Measurements from ENCODE around the gene TRIM14. TPM values are rescaled to one million over a fixed set of nuclear protein-coding genes. Genes with fewer than 3 reads are reported as not detected.

The TRIM14 gene
- total and polyA plus RNA-seq, 2 of the 13 experiments (the other 11 are each of a cell fraction or from before 2014, with no cell fraction given) = 9.2 to 13.0 TPM

DNA sequence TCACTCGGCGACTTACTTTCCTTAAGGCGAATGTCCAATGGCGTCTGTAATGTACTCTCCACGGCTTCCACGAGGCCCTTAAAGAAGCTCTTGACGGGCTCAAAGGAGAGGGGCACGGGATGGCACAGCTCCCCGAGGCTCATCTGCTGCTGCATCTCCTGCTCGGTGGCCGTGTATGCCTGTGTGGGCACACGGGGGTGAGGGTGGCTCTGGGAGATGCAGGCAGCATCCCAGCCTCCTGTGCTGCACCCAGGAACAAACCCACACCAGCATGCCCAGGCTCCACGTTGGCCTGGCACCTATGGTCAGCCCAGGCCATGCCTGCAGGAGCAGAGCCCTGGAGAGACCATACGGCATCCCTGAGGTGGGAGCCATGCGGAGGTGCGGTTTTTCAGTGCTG, 24.2 kb downstream of the TRIM14 start (continued):
- no peak for TF ChIP-seq TBL1XR1 (IDR thresholded peaks at IDR 0.05; ENCODE audit: borderline replicate concordance, low read length, partially characterized antibody)
- no peak for TF ChIP-seq HNRNPLL (IDR thresholded peaks at IDR 0.05; ENCODE audit: low read depth, low read length, poor library complexity, severe bottlenecking)
- TF ChIP-seq ZMYM3 (CRISPR knock-in tag; IDR thresholded peaks at IDR 0.05) = no peak

GRCh38 chr9:98094316-98094715, 24.7 kb downstream of the TRIM14 start:
- Histone ChIP-seq H3K36me3 (replicated peaks in 1 of 2; ENCODE audit: control insufficient read depth in 1 of 2, insufficient read depth in 2 of 2, low read length in 2 of 2) (peaks cover 12 to 33% of the 10 kb centered on the region in 2 experiments), H3K9ac (ENCODE audit: insufficient read depth, low read depth, low read length) (no peak overlapping the region), H3K27ac (ENCODE audit: extremely low read length, insufficient read depth, low read length) (no peak overlapping the region), H3K4me3 (replicated peaks in 1 of 3; ENCODE audit: insufficient read depth in 1 of 3, low read depth in 2 of 3, low read length in 3 of 3) (no peak overlapping the region), H4K20me1 (ENCODE audit: insufficient read depth, low read length) (no peaks in the 10 kb centered on the region), H3K4me1 (ENCODE audit: insufficient read depth, low read length) (peaks cover 14% of the 10 kb centered on the region), H3K79me2 (ENCODE audit: insufficient read depth, low read length) (no peaks in the 10 kb centered on the region), H3K4me2 (ENCODE audit: low read depth, low read length) (no peak overlapping the region), H2AFZ (ENCODE audit: low read length) (no peak overlapping the region), H3K9me3 (ENCODE audit: low read length) (no peaks in the 10 kb centered on the region), H3K27me3 (ENCODE audit: control insufficient read depth in 1 of 2, insufficient read depth in 2 of 2, low read length in 2 of 2) (no peaks in the 10 kb centered on the region)
- no TSS peak for BruUV-seq (replicated peaks)
- CTCF ChIA-PET (ENCODE audit: low intra/inter-chr PET ratio, low total read pairs) = no interaction called here
- DNase-seq (ENCODE audit: low spot score) (no peak), ATAC-seq (no peak), FAIRE-seq (no peak)
- intact Hi-C loops (cut with micrococcal nuclease; ENCODE audit: unreplicated experiment) = no loop called here
- POLR2A ChIA-PET = no interaction called here
- 93% methylated on average over 4 of the region's 4 CpGs for WGBS (ENCODE audit: low lambda C conversion rate)
- in situ Hi-C loops (cut with HindIII; ENCODE audit: extremely low pct_ligation_motif_present, low pct_unique_long_range_greater_than_20kb) = no loop called here
- no peak for TF ChIP-seq ZNF570 (CRISPR knock-in tag; IDR thresholded peaks at IDR 0.05; ENCODE audit: borderline replicate concordance)
- no peak for TF ChIP-seq CENPT (CRISPR knock-in tag; IDR thresholded peaks at IDR 0.05; ENCODE audit: low read depth)
- no peak for TF ChIP-seq SMARCC2 (IDR thresholded peaks at IDR 0.05)
- TF ChIP-seq NCOA1 (CRISPR knock-in tag; IDR thresholded peaks at IDR 0.05) = no peak
- no peak for TF ChIP-seq ARNT2 (CRISPR knock-in tag; IDR thresholded peaks at IDR 0.05; ENCODE audit: low read depth)
- TF ChIP-seq KLF11 (CRISPR knock-in tag; IDR thresholded peaks at IDR 0.05) = no peak
- TF ChIP-seq ZNF333 (CRISPR knock-in tag; IDR thresholded peaks at IDR 0.05; ENCODE audit: borderline replicate concordance) = no peak
- no peak for TF ChIP-seq ZNF589 (CRISPR knock-in tag; conservative IDR thresholded peaks at IDR 0.05)
- no peak for TF ChIP-seq ZNF350 (CRISPR knock-in tag; IDR thresholded peaks at IDR 0.05; ENCODE audit: borderline replicate concordance, low read depth)
- TF ChIP-seq AKAP8 (CRISPR knock-in tag; IDR thresholded peaks at IDR 0.05) = no peak
- TF ChIP-seq, protein P1, sequence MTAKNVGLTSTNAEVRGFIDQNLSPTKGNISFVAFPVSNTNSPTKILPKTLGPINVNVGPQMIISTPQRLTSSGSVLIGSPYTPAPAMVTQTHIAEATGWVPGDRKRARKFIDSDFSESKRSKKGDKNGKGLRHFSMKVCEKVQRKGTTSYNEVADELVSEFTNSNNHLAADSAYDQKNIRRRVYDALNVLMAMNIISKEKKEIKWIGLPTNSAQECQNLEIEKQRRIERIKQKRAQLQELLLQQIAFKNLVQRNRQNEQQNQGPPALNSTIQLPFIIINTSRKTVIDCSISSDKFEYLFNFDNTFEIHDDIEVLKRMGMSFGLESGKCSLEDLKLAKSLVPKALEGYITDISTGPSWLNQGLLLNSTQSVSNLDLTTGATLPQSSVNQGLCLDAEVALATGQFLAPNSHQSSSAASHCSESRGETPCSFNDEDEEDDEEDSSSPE (CRISPR knock-in tag; IDR thresholded peaks at IDR 0.05) = no peak
- TF ChIP-seq ZNF580 (CRISPR knock-in tag; IDR thresholded peaks at IDR 0.05; ENCODE audit: borderline replicate concordance, low read depth) = no peak
- TF ChIP-seq ZNF329 (CRISPR knock-in tag; IDR thresholded peaks at IDR 0.05; ENCODE audit: low read depth) = no peak
- TF ChIP-seq ZNF746 (CRISPR knock-in tag; IDR thresholded peaks at IDR 0.05) = no peak
- no peak for TF ChIP-seq PBX2 (CRISPR knock-in tag; IDR thresholded peaks at IDR 0.05)
- TF ChIP-seq, protein P2, sequence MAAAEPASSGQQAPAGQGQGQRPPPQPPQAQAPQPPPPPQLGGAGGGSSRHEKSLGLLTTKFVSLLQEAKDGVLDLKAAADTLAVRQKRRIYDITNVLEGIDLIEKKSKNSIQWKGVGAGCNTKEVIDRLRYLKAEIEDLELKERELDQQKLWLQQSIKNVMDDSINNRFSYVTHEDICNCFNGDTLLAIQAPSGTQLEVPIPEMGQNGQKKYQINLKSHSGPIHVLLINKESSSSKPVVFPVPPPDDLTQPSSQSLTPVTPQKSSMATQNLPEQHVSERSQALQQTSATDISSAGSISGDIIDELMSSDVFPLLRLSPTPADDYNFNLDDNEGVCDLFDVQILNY (CRISPR knock-in tag; conservative IDR thresholded peaks at IDR 0.05) = no peak
- TF ChIP-seq HNRNPL (IDR thresholded peaks at IDR 0.05; ENCODE audit: low read depth, low read length) = no peak
- no peak for TF ChIP-seq SRSF4 (IDR thresholded peaks at IDR 0.05; ENCODE audit: low read depth, low read length, poor library complexity, severe bottlenecking)

All from HepG2 (cell line).